Mesothelial cell of epicardium (in vitro differentiated cells): ENCODE results near the gene TSPEAR. TPM values are rescaled to one million over a fixed set of nuclear protein-coding genes. Genes with fewer than 3 reads are reported as not detected.
"Not testable (repeated sequence)": the region's sequence is repeated elsewhere in the genome, so short reads cannot be mapped to it uniquely, and the experiment has no call there.

Experiments
- DNase-seq, 2 experiments: peaks; one replicate each; pipeline ENCODE4 v3.0.0; 2021; ENCODE audit warnings: low spot score in 2 of 2; ENCODE audit not compliant: unreplicated experiment in 2 of 2
- H3K27ac Mint-ChIP-seq: 2 replicates; pipeline ENCODE4 v1.8.0; 2021; ENCODE audit warnings: mixed read lengths
- H3K27me3 Mint-ChIP-seq: 2 replicates; pipeline ENCODE4 v1.8.0; 2021; ENCODE audit warnings: low read depth, mixed read lengths
- H3K36me3 Mint-ChIP-seq: 2 replicates; pipeline ENCODE4 v1.8.0; 2021; ENCODE audit warnings: mixed read lengths
- H3K4me1 Mint-ChIP-seq: 2 replicates; pipeline ENCODE4 v1.8.0; 2021; ENCODE audit warnings: mixed read lengths
- H3K4me3 Mint-ChIP-seq: 2 replicates; pipeline ENCODE4 v1.8.0; 2021; ENCODE audit warnings: mild to moderate bottlenecking, moderate library complexity, mixed read lengths
- H3K9me3 Mint-ChIP-seq: 2 replicates; pipeline ENCODE4 v1.8.0; 2021; ENCODE audit warnings: mixed read lengths
- CTCF ChIP-seq: fragments of 200-600 bp; sonication (generic); IDR thresholded peaks from one replicate; pipeline ENCODE4 v1.5.0; 2021; ENCODE audit warnings: antibody characterized with exemption; ENCODE audit not compliant: unreplicated experiment
- total RNA-seq: library from RNA; stranded (reverse); gene quantifications from 3 replicates; pipeline ENCODE4 v1.2.1, GENCODE V29; 2021

The TSPEAR gene
- total RNA-seq, 1 donor from 2014 or later = 0.11 TPM

GRCh38 chr21:44583089-44583799 lies 128.1 kb downstream of the TSPEAR start:
- H3K27me3 Mint-ChIP-seq = peaks cover 24% of the 10 kb centered on the region
- DNase-seq = peak in 1 of 2 experiments; percentile 38
- H3K27ac Mint-ChIP-seq = peak overlapping the region; percentile 43
- H3K9me3 Mint-ChIP-seq = peaks cover 25% of the 10 kb centered on the region
- no peak overlapping the region for H3K4me3 Mint-ChIP-seq
- TF ChIP-seq CTCF = no peak
- H3K4me1 Mint-ChIP-seq = peaks cover 8% of the 10 kb centered on the region
- no peaks in the 10 kb centered on the region for H3K36me3 Mint-ChIP-seq

DNA sequence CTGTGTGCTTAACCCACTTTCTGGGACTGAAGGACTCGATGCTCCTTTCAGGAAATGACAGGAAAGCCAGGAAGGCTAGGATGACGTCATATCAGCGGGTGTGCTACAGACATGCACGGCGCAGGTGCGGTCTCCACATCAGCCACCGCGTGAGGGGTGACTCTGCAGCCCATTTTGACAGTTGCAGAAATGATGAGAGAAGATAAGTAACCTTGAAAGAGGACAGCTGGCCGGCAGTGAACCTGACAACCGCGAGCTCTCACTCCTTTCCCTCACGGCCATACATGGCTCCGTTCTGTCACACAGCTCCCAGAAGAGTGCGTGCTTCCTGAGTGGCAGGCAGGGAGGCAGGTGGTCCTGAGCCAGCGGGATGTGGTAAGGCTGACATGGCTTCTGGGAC lies 129.3 kb downstream of the TSPEAR start:
- Mint-ChIP-seq H3K27ac (no peak overlapping the region), H3K36me3 (peaks cover 2% of the 10 kb centered on the region), H3K27me3 (peaks cover 20% of the 10 kb centered on the region), H3K4me1 (peaks cover 8% of the 10 kb centered on the region), H3K9me3 (peaks cover 33% of the 10 kb centered on the region), H3K4me3 (no peak overlapping the region)
- no peak for TF ChIP-seq CTCF
- no peak for DNase-seq

DNA sequence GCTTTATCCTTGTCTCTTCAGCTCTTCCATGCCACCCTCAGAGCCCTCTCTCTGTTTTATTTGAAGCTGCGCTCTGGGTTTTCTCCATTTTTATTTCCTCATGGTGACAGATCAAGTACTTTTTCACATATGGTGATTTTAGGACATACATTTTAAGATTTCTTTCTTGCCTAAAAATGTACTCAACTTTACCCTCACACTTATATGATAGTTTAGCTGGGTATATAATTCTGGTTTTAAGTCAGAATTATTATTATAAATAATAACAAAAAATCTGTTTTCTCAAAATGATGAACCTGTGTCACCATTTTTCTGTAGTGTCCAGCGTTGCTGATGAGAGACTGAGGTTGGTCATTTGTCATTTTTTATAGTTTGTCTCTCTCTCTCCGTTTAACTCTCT lies 130.2 kb downstream of the TSPEAR start:
- H3K4me3 Mint-ChIP-seq = no peak overlapping the region
- no peak overlapping the region for H3K27ac Mint-ChIP-seq
- H3K4me1 Mint-ChIP-seq = peaks cover 8% of the 10 kb centered on the region
- no peak for DNase-seq
- H3K27me3 Mint-ChIP-seq = peaks cover 13% of the 10 kb centered on the region
- no peak for TF ChIP-seq CTCF
- H3K9me3 Mint-ChIP-seq = peaks cover 33% of the 10 kb centered on the region
- peaks cover 2% of the 10 kb centered on the region for H3K36me3 Mint-ChIP-seq

- H3K36me3 Mint-ChIP-seq, H3K4me1 Mint-ChIP-seq, H3K27me3 Mint-ChIP-seq, H3K4me3 Mint-ChIP-seq, H3K27ac Mint-ChIP-seq: not testable (repeated sequence)
- H3K9me3 Mint-ChIP-seq = peaks cover 28% of the 10 kb centered on the region
- peak in 1 of 2 experiments; percentile 31 for DNase-seq
These were observed 131.0 kb downstream of the TSPEAR start, which contains the start of gene KRTAP10-5 for GRCh38 chr21:44580231-44580821. KRTAP10-5 (minus strand) TSS chr21:44580604; CDS start chr21:44580578, 26 bp downstream.

GRCh38 chr21:44579833-44580144 lies 131.6 kb downstream of the TSPEAR start:
- H3K4me1 Mint-ChIP-seq = peaks cover 8% of the 10 kb centered on the region
- H3K36me3 Mint-ChIP-seq = peaks cover 2% of the 10 kb centered on the region
- TF ChIP-seq CTCF = no peak
- no peak for DNase-seq
- H3K4me3 Mint-ChIP-seq = no peak overlapping the region
- H3K9me3 Mint-ChIP-seq = peaks cover 28% of the 10 kb centered on the region
- no peak overlapping the region for H3K27ac Mint-ChIP-seq
- peaks cover 5% of the 10 kb centered on the region for H3K27me3 Mint-ChIP-seq

DNA sequence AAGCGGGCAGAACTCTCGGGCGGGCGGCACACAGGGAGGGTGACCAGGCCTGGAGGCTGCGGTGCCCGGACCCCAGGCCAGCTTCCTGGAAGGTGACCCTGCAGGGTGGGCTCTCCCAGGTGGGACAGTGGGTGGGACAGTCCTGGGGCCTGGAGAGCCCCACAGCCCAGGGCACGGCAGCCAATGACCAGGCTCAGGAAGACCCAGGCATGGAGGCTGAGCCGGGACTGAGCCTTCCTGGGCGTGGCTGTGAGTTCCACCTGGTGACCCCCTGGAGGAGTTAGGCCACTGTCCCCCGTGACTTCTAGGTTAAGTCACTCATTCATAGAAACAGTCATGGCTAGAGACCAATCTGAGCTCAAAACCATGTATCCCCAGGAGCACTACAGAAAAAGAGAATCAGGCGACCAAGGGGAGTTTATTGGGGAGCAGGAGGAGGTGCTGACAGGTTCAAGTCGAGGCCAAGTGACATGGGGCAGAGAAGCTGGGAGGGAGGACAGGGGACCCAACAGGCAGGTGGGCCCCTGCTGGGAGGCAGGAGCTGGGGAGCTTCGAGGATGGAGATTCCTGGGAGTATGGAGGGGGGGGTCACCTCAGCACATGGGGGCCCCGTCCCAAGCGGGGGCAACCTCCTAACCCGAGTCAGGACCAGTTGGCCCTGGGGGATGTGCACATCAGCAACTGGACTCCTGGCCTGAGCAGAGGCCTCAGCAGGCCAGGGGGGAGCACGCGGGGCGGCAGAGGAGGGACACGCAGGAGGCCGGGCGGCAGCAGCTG lies 132.1 kb downstream of the TSPEAR start:
- peaks cover 28% of the 10 kb centered on the region for H3K9me3 Mint-ChIP-seq
- peaks cover 4% of the 10 kb centered on the region for H3K27me3 Mint-ChIP-seq
- peaks cover 2% of the 10 kb centered on the region for H3K36me3 Mint-ChIP-seq
- peak in 1 of 2 experiments; percentile 27 for DNase-seq
- TF ChIP-seq CTCF = no peak
- H3K27ac Mint-ChIP-seq = no peak overlapping the region
- no peak overlapping the region for H3K4me3 Mint-ChIP-seq
- H3K4me1 Mint-ChIP-seq = peaks cover 8% of the 10 kb centered on the region
